Measurements from ENCODE around the gene BST1. TPM values are rescaled to one million over a fixed set of nuclear protein-coding genes. Genes with fewer than 3 reads are reported as not detected.

BST1 gene
- polyA plus RNA-seq, 1 donor (not counting 4 experiments of a cell fraction or from before 2014, with no cell fraction given): 1.2 TPM

GRCh38 chr4:15676899-15677298 lies 26.0 kb upstream of the BST1 start:
- no peaks in the 10 kb centered on the region for H3K27me3 ChIP-seq (ENCODE audit: control insufficient read depth, extremely low read depth, insufficient read depth, low read length)
- H3K4me1 ChIP-seq (ENCODE audit: control insufficient read depth, extremely low read depth, insufficient read depth, low read length): peaks cover 42% of the 10 kb centered on the region
- H3K9me1 ChIP-seq (ENCODE audit: control insufficient read depth, extremely low read depth, insufficient read depth, low read length): no peaks in the 10 kb centered on the region
- H3K4me3 ChIP-seq (ENCODE audit: control insufficient read depth in 2 of 3, extremely low read depth in 1 of 3, insufficient read depth in 2 of 3, low read depth in 1 of 3, low read length in 3 of 3): peak overlapping the region in 1 of 3 experiments; percentile 56
- peak overlapping the region; percentile 85 for H3K27ac ChIP-seq (ENCODE audit: control insufficient read depth, insufficient read depth, low read length)
- no peaks in the 10 kb centered on the region for H3K9me3 ChIP-seq (ENCODE audit: control insufficient read depth, low read depth, low read length)
- H2AFZ ChIP-seq (ENCODE audit: control insufficient read depth, low read length): no peak overlapping the region
- H3K79me2 ChIP-seq (ENCODE audit: control insufficient read depth, insufficient read depth, low read length): peaks cover 84% of the 10 kb centered on the region
- no peak for FAIRE-seq
- no peak for TF ChIP-seq EZH2 (IDR thresholded peaks at IDR 0.05; ENCODE audit: low read length)
- H3K4me2 ChIP-seq (ENCODE audit: control insufficient read depth, extremely low read depth, insufficient read depth, low read depth, low read length): peak overlapping the region; percentile 94
- dilution Hi-C loops (cut with MboI; ENCODE audit: extremely low pct_ligation_motif_present, low sequenced_read_pairs): no loop called here
- H3K36me3 ChIP-seq (ENCODE audit: control insufficient read depth in 2 of 2, extremely low read depth in 1 of 2, insufficient read depth in 2 of 2, low read length in 2 of 2): peaks cover 0 to 12% of the 10 kb centered on the region in 2 experiments
- no peak for DNase-seq (ENCODE audit: low read depth, low spot score)
- no peaks in the 10 kb centered on the region for H4K20me1 ChIP-seq (ENCODE audit: control insufficient read depth, extremely low read depth, insufficient read depth, low read length)
- H3K9ac ChIP-seq (ENCODE audit: control insufficient read depth, extremely low read depth, insufficient read depth, low read length): no peak overlapping the region

GRCh38 chr4:15677507-15677988 lies 25.3 kb upstream of the BST1 start:
- peaks cover 36% of the 10 kb centered on the region for H3K4me1 ChIP-seq (ENCODE audit: control insufficient read depth, extremely low read depth, insufficient read depth, low read length)
- no peaks in the 10 kb centered on the region for H3K9me3 ChIP-seq (ENCODE audit: control insufficient read depth, low read depth, low read length)
- H3K27me3 ChIP-seq (ENCODE audit: control insufficient read depth, extremely low read depth, insufficient read depth, low read length): no peaks in the 10 kb centered on the region
- peak; percentile 94 for FAIRE-seq
- H3K9ac ChIP-seq (ENCODE audit: control insufficient read depth, extremely low read depth, insufficient read depth, low read length): peak overlapping the region; percentile 34
- TF ChIP-seq, protein P1, sequence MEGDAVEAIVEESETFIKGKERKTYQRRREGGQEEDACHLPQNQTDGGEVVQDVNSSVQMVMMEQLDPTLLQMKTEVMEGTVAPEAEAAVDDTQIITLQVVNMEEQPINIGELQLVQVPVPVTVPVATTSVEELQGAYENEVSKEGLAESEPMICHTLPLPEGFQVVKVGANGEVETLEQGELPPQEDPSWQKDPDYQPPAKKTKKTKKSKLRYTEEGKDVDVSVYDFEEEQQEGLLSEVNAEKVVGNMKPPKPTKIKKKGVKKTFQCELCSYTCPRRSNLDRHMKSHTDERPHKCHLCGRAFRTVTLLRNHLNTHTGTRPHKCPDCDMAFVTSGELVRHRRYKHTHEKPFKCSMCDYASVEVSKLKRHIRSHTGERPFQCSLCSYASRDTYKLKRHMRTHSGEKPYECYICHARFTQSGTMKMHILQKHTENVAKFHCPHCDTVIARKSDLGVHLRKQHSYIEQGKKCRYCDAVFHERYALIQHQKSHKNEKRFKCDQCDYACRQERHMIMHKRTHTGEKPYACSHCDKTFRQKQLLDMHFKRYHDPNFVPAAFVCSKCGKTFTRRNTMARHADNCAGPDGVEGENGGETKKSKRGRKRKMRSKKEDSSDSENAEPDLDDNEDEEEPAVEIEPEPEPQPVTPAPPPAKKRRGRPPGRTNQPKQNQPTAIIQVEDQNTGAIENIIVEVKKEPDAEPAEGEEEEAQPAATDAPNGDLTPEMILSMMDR (optimal IDR thresholded peaks at IDR 0.05 in 1 of 3, IDR thresholded peaks at IDR 0.05 in 1 of 3, conservative IDR thresholded peaks at IDR 0.05 in 1 of 3; ENCODE audit: extremely low read depth in 1 of 3, insufficient read depth in 2 of 3, low read length in 3 of 3): peak in 1 of 3 experiments; percentile 8
- TF ChIP-seq EZH2 (IDR thresholded peaks at IDR 0.05; ENCODE audit: low read length): no peak
- peaks cover 0 to 7% of the 10 kb centered on the region in 2 experiments for H3K36me3 ChIP-seq (ENCODE audit: control insufficient read depth in 2 of 2, extremely low read depth in 1 of 2, insufficient read depth in 2 of 2, low read length in 2 of 2)
- H3K4me3 ChIP-seq (ENCODE audit: control insufficient read depth in 2 of 3, extremely low read depth in 1 of 3, insufficient read depth in 2 of 3, low read depth in 1 of 3, low read length in 3 of 3): peak overlapping the region in 2 of 3 experiments; percentile 32 to 56
- H3K27ac ChIP-seq (ENCODE audit: control insufficient read depth, insufficient read depth, low read length): peak overlapping the region; percentile 85
- H2AFZ ChIP-seq (ENCODE audit: control insufficient read depth, low read length): peak overlapping the region; percentile 43
- H4K20me1 ChIP-seq (ENCODE audit: control insufficient read depth, extremely low read depth, insufficient read depth, low read length): no peaks in the 10 kb centered on the region
- peak overlapping the region; percentile 94 for H3K4me2 ChIP-seq (ENCODE audit: control insufficient read depth, extremely low read depth, insufficient read depth, low read depth, low read length)
- dilution Hi-C loops (cut with MboI; ENCODE audit: extremely low pct_ligation_motif_present, low sequenced_read_pairs): no loop called here
- peaks cover 84% of the 10 kb centered on the region for H3K79me2 ChIP-seq (ENCODE audit: control insufficient read depth, insufficient read depth, low read length)
- DNase-seq (ENCODE audit: low read depth, low spot score): peak; percentile 91
- H3K9me1 ChIP-seq (ENCODE audit: control insufficient read depth, extremely low read depth, insufficient read depth, low read length): no peaks in the 10 kb centered on the region

DNA sequence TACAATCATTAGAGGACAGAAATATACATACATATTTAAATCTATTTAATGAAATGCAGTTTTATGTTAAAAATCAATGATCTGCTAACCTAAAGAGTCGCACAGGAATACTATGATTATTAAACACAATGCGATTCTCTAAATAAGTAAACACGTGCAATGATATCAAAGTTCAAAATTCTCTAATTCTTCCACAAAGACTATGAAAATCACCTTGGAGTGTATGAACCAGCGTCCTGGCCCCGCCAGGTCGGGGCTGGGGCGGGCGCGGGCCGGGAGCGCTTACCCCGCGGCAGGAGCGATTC lies 21.8 kb upstream of the BST1 start:
- DNase-seq (ENCODE audit: low read depth, low spot score) (no peak), FAIRE-seq (no peak)
- no peaks in the 10 kb centered on the region for H4K20me1 ChIP-seq (ENCODE audit: control insufficient read depth, extremely low read depth, insufficient read depth, low read length)
- peaks cover 84% of the 10 kb centered on the region for H3K79me2 ChIP-seq (ENCODE audit: control insufficient read depth, insufficient read depth, low read length)
- no peaks in the 10 kb centered on the region for H3K9me1 ChIP-seq (ENCODE audit: control insufficient read depth, extremely low read depth, insufficient read depth, low read length)
- dilution Hi-C loops (cut with MboI; ENCODE audit: extremely low pct_ligation_motif_present, low sequenced_read_pairs): no loop called here
- TF ChIP-seq, protein P1 (optimal IDR thresholded peaks at IDR 0.05 in 1 of 3, IDR thresholded peaks at IDR 0.05 in 1 of 3, conservative IDR thresholded peaks at IDR 0.05 in 1 of 3; ENCODE audit: extremely low read depth in 1 of 3, insufficient read depth in 2 of 3, low read length in 3 of 3): no peak
- TF ChIP-seq EZH2 (IDR thresholded peaks at IDR 0.05; ENCODE audit: low read length): no peak
- peak overlapping the region; percentile 91 for H3K27ac ChIP-seq (ENCODE audit: control insufficient read depth, insufficient read depth, low read length)
- peaks cover 54% of the 10 kb centered on the region for H3K4me1 ChIP-seq (ENCODE audit: control insufficient read depth, extremely low read depth, insufficient read depth, low read length)
- no peak overlapping the region for H2AFZ ChIP-seq (ENCODE audit: control insufficient read depth, low read length)
- H3K27me3 ChIP-seq (ENCODE audit: control insufficient read depth, extremely low read depth, insufficient read depth, low read length): no peaks in the 10 kb centered on the region
- peaks cover 0 to 9% of the 10 kb centered on the region in 2 experiments for H3K36me3 ChIP-seq (ENCODE audit: control insufficient read depth in 2 of 2, extremely low read depth in 1 of 2, insufficient read depth in 2 of 2, low read length in 2 of 2)
- peak overlapping the region; percentile 94 for H3K4me2 ChIP-seq (ENCODE audit: control insufficient read depth, extremely low read depth, insufficient read depth, low read depth, low read length)
- H3K4me3 ChIP-seq (ENCODE audit: control insufficient read depth in 2 of 3, extremely low read depth in 1 of 3, insufficient read depth in 2 of 3, low read depth in 1 of 3, low read length in 3 of 3): peak overlapping the region; percentile 60 to 88 (median 79)
- peak overlapping the region; percentile 85 for H3K9ac ChIP-seq (ENCODE audit: control insufficient read depth, extremely low read depth, insufficient read depth, low read length)
- H3K9me3 ChIP-seq (ENCODE audit: control insufficient read depth, low read depth, low read length): no peaks in the 10 kb centered on the region
